HG03103 (cell line): ENCODE data around the gene COL4A6.

ENCODE experiments used
- ATAC-seq: cut with Tn5 transposase; IDR thresholded peaks from one replicate; pipeline ENCODE4 v1.9.1; 2021; ENCODE audit warnings: low read depth; ENCODE audit not compliant: unreplicated experiment

Gene COL4A6

DNA sequence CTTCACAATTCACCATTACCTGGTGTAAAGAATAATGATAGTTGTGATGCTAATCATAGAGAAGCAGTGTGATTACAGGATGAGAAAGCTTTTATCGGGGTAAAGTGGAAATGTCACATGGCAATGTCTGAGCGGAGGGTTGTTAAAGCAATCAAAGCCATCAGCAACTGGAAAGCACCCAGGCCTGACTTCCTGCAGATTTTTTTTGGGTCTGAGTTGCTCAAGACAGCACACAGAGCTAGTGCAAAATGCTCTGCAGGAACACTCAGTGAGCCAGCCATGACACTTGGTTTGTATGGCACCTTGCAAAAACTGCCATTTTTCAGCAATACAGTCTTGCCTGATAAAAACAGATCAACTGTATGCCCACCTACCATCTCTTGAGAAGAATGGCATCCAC, 152.9 kb downstream of the COL4A6 start:
- no peak for ATAC-seq

DNA sequence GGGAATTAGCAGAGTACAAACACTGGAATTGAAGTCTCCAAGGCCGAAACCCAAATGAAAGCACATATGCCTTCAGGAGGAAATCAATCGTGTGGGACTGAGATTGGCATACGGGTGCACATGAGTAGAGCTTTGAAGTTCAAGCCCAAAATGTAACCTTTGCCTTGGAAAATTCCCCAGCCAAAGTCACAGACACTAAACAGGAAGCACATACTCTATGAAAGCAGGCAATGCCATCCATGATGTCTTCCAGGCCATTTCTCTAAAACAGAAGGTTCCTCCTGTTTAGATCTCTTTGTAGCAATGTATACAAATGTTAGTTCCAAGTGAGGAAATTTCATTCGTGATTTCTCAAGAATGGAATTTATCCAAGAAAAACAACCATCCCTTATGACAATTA, 162.5 kb downstream of the COL4A6 start:
- ATAC-seq, result no peak

DNA sequence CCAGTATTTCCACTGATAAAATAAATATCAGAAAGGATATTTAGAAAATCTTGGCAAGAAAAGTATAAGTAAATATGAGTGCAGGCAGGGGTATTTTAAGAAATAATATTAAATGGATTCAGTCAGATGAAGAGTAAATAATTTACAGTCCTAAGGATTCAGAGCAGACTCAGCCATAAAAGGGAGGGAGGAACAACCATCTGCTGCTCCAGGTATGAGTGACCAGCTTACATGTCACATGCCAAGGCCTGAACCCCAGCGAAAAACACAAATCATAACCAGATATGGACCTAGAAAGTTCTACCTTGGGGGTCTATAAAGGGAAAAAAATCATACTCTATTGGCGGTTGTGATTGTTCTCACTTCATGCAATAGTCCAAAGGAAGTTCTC, 166.8 kb downstream of the COL4A6 start:
- no peak for ATAC-seq

DNA sequence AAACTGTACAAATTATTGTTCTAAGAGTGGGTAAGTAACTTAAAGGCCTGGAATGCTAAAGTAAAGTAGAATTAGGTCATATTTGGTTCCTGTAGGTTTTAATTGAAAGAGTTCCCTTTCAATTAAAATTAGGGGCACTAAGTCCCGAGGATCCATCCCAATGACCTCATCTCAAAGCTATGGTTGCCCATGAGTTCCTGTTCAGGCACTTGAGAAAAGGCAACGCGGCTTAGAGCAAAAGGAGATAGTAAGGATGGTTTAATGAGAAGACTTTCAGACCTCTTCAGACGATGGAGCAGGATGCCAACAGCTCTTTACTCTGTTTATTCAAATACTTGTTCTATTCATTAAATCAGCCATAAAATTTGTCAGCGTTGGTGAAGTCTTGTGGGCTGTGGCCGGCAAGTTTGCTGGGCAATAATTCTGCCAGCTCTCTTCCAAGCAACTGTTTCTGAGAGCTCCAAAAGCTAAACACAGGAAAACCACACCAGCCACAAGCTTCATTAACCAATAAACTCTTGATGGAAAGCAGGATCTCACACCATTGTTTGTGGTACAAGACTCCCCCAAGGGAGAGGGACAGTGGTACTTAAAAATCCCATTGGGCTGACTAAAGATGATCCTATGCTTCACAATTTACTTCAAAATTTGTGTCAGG, 167.4 kb downstream of the COL4A6 start:
- ATAC-seq, result no peak

DNA sequence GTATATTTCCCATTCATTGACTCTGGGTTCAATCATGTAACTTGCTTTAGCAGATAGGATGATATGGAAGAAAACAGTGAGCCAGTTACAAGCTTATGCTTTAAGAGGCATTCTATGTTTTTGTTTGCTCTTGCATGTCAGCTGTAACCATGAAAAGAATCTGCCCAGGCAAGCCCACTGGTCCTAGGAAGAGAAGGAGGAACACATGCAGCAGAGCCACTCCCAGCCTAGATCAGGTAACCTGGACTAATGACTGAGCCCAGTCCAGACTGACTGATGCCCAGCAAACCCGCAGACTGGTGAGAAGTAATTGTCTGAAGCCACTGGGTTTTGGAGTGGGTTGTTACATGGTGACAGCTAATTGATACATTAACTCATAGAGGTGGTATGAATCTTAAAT, 167.9 kb downstream of the COL4A6 start:
- ATAC-seq, result no peak

DNA sequence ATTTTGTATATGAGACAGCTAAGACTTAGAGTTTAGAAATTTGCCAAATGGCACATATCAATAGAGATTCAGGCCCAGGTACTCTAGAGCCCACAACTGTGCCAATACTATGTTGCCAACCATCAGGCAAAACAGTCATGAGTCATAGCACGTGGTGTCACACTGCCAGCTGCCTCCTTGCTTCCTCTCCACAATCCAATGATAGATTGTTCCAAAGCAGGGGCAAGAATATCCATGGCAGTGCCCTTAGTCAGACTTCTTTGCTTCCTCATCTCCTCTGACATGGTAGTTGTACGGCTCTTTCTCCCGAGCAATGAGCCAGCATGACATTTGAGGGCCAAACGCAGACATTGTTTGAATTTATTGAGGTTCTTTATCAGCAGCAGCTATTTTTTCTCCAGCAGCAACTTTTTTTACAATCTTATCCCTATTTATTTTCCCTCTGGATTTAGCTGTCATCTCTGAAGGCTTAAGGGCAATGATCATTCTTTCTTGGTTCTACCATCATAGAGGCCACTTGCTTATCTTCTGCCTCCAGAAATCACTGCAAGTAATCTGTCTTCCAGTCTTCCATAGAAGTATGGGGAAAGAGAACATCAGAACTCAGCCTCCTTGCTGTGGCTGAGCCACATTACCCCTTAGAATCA, 169.7 kb downstream of the COL4A6 start:
- ATAC-seq, result no peak

DNA sequence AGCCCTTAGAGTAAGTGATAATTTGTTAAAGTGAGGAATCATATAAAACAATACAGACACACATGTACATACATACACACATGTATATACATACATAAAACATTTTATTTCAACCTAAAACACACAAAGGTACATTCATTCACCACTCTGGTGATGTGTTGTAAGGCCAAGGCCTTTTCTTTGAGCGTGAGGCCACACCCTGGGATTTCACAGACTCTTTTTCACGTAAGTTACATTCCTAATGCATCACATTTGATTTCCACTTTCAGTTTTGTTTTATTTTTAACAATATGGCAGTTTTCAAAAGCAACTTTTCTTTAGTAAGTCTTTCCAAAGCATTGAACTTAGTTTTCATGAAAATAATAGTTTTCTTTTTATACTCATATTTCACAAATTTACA, 170.7 kb downstream of the COL4A6 start:
- no peak for ATAC-seq

DNA sequence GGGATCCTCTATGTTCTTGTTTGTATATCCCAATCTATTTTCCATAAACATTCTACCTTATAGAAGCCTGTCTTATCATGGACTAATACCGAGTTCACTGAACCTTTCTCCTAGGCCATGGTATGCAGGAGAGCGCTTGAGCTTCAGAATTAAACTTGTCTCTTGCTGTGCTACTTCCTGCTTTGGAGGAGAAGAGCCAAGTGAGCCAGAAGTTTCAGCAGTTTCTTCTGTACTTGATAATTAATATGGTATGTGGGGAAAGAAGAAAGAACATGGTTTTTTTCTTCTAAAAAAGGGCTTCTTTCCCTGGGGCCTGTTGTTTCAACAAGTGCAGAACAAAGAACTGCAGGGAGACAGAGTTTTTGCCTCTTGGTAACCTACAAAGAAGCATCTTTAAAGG, 173.8 kb downstream of the COL4A6 start:
- ATAC-seq, result no peak

DNA sequence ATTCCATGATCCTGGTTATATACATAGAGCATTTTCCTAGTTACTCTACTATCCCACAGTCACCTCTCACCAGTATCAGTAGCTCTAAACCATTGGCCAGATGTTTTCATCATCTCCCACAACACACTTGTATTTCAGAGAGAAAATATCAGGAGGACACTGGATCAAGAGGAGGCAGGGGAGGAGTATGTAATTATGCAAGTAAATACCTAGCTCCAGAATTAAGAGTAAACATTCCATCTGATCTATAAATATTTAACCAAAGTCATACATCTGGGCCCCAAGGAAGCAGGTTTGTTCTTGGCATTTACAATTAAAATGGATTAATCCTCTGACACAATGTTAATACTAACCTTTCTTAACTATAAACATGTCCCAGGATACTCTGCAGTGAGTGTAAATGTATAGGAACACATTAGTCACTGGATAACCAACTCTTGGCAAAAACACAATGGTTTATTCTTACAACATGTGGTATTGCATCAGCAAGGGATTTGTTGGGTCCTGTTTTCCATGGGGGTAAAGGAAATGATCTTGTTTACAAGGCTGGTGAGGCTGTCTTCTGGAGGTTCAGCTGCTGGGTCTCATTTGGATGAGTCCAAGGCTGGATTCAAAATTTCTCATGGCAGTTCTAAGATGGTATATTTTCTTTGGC, 176.5 kb downstream of the COL4A6 start:
- no peak for ATAC-seq

DNA sequence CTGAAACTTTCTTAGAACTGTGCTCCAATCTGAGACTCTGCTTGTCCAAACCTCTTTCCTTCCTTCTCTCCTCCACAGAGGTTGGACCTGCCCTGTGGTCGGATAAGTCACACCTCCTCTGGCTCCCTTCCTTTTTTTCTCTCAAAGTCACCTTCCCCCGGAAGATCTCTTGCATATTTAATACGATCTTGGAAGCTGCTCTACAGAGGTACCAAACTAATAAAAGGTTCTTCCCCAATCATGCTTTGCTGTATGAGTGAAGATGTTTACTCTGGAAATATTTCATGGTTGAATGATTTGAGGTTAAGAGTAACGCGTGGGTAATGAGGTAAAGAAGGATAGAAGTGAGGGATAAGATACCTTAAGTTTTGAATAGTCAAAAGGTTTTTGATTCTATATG, 180.7 kb downstream of the COL4A6 start:
- ATAC-seq, result no peak

DNA sequence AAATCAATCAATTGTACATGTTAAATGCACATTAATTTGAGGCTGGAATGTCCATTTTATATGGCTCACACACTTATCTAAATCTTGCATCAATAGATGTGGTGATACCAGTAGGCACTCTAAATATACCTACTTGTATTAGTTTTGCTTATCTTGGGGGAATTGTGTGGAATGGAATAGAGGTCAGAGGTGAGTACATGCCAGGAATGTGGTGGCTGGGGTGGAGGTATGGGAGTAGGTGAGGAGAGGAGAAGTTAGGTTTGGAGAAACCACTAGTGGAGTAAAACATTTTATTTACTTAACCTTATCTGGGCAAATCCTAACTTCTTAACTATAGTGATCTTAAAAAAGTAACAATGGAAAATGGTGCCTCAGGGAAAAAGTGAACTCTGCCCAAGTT, 183.6 kb downstream of the COL4A6 start:
- ATAC-seq, result no peak

DNA sequence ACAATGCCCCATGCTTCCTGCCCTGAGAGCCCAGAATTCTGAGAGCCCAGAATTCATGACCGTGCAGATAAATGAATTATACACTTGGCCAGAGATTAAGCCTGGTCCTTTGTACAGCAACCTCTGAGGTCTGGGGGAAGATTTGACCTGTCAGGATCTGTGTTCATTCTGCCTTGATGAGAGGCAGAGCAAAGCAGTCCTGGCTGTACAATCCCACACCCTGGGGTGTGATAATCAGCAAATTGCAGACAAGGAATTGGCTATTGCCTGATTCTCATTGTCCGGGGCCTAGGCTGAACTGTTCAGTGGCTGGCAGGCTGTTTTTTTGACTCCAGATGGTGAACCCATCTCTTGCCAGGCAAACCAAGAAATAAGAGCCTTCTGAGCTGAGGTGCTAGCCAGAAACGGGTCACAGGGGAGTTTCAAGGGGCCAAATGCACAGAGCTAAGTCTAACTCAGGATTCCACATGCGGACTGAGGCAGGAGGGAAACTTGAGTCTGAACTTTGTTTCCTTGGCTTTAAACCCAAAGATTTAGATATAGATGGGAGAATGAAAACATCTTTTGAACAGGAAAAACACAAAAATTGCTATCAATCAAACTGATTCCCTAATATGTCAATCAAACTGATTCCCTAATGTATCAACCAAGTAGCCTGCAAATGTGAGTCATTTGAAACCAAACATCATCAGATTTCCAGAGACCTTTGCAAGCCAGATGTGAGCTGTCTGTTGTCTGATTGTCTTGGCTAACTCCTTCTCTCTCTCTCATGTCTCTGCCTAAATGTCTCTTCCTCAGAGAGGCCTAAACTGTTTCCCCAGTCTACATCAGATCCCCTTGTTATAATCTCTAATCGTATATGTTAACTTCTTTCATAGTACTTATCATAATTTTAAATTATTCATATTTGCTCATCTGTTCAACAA, 187.3 kb downstream of the COL4A6 start:
- ATAC-seq, result no peak

DNA sequence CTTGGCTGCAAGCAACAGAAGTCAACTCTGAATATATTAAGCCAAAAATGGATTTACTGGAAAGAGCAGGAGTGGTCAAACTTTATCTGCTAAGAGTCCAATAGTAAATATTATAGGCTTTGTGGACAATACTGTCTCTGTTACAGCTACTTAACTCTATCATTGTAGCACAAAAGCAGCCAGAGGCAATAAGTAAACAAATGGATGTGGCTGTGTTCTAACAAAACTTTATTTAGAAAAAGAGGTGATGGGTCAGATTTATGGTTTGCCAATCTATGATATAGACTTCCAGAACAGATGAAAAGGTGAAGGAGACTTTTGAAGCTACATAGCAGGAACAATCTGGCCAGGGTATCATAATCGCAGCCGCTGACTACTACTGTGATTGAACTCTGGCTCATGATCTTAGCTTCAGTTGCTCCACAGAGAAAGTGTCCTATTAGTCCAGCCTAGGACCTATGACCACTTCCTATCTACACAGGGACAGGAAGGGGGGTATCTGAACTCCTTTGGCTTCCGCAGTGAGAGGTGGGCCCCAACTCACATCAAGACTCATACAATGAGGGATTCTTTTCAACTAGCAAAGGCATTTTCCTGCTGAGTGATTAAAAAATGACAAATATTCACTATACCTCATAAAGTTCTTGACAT, 191.8 kb downstream of the COL4A6 start:
- no peak for ATAC-seq

DNA sequence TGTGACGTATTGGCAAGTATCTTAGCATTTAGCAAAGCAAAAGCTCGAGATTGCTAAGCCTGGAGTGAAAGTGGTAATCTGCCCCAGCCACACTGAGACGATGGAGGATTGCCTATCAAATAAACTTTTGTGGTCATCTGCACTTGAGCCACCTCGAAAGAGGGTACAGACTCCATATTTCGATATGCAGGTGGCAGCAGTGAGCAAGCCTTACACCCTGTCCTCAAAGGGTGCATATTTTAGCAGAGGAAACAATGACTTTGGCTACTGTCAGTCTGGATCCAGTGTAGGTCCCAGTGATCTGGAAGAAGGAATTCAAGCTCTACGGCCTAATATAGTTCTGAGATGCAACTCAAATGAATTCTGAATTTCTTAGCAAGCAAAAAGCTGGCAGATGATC, 192.8 kb downstream of the COL4A6 start:
- ATAC-seq, result no peak

DNA sequence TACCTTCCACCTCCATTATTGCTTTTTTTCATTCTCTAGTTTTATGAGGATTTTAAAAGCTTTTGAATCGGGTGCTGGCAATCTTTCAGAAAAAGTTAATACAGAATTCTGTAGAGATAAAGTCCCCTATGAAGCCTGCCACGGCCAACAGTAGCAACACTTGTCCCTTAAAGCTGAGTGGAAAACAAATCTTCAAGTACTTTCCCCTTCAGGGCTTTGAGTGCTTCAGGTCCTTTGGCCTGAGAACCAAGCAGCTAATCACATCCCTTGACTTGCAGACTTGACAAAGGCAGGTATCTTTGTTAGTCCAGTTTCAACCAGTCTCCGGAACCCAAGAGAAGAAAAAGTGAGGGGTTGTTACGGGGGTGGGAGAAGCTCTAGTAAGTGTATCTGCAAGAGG, 202.2 kb downstream of the COL4A6 start:
- no peak for ATAC-seq

DNA sequence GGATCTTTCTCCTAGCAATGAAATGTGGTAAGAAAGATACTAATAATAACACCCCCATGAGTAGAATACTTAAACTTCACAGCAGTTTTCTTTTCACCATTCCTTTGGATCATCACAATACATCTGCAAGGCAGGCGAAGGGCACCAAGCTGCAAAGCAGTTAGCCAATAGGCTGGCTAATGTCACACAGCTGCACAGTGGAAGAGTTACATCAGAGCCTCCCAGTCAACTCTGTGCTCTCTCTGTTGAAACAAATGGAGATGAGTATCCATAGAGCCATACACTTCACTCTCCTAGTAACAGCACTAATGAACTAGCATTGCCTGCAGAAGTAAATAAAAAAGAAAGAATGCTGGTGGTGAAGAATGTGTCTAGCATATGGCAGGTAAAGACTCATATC, 207.6 kb downstream of the COL4A6 start:
- ATAC-seq, result no peak

DNA sequence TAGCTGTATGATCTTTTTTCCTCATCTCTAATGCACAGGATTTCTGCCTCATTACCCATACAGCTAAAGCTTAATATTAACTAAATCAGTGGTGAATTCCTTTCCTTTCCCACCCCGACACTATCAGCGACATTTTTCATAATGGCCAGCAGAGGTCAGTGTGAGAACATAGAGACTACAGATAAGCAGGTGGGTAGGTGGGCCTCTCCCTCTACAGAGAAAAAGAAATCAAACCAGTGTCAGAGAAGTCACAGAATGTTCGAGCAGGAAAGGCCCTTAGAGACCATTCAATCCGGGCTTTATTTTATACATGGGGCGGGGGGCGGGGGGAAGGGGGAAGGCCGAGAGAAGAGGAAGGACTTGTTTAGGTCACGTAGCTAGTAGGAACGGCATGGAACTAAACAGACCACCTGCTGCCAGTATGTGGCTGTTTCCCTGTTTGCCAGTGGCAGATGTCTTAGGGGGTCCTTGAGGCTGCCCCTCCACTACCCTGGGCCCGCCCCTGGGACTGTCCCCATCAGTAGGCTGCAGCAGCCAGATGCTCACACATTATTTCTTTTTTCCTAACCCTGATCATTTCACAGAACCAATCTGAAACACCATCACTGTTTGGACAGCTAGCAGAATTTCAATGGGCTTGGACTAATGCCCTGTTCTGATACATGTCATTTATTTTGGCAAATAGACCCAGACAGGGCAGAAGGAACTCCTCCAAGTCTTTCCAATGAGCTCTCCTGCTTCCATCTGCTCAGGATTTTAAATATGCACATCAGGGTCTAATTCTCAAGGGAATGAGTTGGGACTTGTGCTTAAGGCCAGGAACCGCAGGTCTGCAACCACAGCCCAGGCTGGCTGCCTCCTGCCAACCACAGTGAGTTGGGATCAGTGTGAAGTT, 213.2 kb downstream of the COL4A6 start:
- ATAC-seq, result no peak

DNA sequence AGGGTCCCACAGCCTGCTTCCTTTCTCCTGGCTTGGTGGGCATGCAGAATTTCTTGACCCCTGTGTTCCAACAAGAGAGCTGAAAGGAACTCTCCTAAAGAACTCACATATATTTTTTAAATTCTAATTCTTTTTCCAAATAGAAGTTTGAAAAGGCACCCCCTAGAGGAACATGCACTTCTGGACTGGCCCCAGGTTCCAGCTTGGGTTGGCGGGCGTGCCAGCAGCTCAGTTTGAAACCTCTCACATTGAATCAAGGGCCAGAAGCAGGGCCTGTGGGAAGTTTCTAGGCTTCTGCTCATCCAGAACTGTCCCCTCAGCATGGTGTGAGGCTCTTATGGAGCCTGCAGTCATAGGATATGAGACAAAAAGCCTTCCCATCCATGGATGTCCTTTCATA, 214.0 kb downstream of the COL4A6 start:
- no peak for ATAC-seq

DNA sequence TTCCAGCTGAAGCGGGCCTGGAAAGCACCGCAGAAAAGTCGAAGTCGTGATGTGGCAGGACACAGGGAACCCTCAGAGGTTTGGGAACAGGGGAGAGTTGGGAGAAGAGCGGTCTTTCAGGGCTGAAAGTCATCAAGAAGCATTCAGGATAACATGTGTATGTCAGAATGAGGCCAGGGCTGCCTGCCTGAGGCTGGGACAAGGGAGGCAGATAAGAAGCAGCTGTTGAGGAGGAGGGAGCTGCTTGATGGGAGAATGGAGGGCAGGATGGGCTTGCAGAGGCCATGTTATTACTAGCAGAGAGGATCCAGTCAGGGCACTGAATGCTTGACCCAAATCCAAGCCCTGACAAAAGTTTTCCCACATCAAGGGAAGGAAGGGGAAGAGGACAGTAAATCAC, 214.6 kb downstream of the COL4A6 start:
- no peak for ATAC-seq
